Subcutaneous adipose tissue (tissue), 4 donors: ENCODE results near the gene ZNF580. TPM values are rescaled to one million over a fixed set of nuclear protein-coding genes. Genes with fewer than 3 reads are reported as not detected.

ENCODE experiments used
- total RNA-seq, 4 donors: library from RNA; depleted of rRNA; stranded (reverse); fragments of >200 nt; gene quantifications; one replicate each; pipeline ENCODE4 v1.1.0, GENCODE V29; 2016
- TF ChIP-seq, protein P1 (sequence below): fragments of 450-650 bp; IDR thresholded peaks from one replicate; pipeline ENCODE4 v1.5.1; 2016; ENCODE audit warnings: low read depth, mild to moderate bottlenecking, control low read depth, antibody characterized with exemption, moderate library complexity

Gene ZNF580
- total RNA-seq, 4 donors from 2014 or later: 5.9 to 35.4 (median 12.3) TPM

DNA sequence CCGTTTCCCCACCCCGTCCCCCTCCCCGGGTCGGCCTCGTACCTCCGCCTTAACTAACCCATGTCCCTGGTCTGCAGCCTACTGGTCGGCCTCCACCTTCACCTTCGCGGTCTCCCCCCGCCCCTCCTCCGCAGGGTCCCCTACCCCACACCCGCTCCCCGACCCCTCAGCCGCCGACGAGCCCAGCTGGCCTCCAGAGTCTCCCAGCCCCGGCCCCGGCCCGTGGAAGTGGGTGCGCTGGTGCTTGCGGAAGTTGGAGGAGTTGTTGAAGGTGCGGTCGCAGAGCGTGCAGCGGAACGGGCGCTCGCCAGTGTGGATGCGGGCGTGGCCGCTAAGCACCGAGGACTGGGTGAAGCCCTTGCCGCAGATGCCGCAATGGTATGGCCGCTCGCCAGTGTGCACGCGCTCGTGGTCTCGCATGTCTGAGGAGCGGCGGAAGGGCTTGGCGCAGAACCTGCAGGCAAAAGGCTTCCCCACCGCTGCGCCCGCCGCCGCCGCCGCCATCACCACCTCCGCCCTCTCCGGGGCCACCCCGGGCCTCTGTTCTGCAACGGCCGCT, 19.1 kb upstream of the ZNF580 start:
- TF ChIP-seq, protein P1, sequence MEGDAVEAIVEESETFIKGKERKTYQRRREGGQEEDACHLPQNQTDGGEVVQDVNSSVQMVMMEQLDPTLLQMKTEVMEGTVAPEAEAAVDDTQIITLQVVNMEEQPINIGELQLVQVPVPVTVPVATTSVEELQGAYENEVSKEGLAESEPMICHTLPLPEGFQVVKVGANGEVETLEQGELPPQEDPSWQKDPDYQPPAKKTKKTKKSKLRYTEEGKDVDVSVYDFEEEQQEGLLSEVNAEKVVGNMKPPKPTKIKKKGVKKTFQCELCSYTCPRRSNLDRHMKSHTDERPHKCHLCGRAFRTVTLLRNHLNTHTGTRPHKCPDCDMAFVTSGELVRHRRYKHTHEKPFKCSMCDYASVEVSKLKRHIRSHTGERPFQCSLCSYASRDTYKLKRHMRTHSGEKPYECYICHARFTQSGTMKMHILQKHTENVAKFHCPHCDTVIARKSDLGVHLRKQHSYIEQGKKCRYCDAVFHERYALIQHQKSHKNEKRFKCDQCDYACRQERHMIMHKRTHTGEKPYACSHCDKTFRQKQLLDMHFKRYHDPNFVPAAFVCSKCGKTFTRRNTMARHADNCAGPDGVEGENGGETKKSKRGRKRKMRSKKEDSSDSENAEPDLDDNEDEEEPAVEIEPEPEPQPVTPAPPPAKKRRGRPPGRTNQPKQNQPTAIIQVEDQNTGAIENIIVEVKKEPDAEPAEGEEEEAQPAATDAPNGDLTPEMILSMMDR: no peak

DNA sequence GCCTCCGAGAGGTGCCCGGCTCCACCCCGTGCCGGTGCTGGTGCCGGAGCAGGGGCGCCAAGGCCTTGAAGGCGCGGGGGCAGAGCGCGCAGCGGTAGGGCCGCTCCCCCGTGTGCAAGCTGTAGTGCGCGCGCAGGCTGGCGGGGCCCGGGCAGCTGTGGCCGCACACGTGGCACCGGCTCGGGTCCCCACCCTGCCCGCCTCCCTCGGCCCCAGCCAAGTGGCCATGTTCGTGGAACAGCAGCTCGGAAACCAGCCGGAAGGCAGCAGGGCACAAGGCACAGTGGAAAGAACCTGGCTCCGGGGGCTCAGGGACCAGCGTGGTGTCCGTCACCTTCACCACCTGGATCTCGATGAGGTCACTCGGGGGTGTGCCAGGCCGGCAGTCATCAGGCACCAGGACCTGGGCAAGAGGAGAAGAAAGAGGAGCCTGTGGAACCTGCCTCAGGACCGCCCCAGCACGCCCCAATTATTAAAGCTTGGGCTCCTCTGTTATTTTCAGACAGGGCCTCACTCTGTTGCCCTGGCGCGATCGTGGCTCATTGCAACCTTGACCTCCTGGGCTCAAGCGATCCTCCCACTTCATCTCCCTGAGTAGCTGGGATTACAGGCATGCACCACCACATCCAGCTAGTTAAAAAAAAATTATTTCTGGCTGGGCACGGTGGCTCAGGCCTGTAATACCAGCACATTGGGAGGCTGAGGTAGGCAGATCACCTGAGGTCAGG, 18.4 kb upstream of the ZNF580 start:
- TF ChIP-seq, protein P1: no peak

DNA sequence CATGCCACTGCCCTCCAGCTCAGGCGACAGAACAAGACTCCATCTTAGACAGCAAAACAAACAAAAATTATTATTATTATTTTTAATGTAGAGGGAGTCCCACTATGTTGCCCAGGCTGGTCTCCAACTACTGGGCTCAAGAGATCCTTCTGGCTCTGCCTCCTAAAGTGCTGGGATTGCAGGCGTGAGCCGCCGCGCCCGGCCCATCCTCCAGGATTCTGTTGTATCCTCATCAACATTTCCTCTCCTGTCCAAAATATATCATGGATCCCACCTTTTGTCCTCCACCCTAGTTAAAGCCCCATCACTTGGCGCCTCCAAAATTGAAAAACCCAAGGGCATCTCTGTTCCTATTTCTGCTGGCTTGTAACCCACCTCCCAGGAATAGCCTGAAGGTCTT, 17.7 kb upstream of the ZNF580 start:
- TF ChIP-seq, protein P1: no peak

DNA sequence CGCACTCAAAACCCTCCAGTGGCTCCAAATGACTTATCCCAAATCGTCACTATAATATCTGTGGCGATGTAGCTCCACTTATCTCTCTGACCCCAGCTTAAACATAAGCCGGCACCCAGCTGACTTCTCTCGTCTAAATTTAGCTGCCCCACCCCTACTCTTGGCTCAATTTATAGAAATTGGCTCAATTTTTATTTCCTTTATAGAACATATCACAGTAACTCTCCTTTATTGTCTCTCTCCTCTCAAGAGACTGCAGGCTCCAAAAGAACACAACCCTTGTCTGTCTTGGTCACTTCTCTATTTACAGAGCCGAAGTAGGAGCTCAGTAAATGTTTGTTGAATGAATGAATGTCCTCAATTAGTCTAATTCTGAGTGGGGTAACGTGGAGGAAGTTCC, 17.2 kb upstream of the ZNF580 start:
- TF ChIP-seq, protein P1: no peak

DNA sequence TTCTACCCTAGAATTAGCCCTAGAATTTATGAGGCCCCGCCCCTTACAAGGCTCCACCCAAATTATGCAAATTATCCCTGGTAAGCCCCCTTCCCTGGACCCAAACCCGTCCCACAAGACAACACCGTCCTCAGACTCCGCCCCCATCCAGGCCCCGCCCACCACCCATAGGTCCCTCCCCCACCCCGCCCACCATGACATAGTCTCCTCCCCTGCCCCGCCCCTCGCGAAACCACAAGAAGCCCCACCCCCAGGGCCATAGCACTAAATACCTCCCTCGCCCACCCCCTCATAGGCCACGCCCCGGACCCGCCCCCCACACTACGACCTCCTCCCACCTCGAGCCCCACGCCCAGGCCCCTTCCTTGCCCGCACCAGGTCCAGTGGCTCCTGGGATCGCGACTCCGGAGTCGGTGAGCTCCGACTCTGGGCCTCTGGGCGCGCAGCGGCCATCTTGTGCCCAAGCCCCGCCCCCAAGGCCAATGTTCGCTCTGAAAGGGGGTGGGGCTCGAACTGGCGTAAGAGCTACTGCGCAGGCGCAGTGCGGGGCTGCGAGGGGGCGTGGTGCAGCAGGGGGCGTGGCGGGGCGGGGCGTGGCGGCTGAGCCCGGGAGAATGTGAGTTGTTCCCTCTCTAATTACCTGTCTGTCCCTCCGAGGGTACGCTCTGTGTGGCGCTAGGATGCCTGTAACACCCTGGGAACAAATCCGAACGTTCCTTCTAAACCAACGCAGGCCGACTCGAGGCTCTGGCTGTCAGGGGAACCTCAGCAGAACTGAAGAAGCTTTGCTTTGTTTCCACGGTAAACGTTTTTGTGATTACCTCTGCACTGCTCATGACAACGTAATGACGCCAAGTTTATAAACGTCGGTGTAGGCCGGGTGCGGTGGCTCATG, 16.4 kb upstream of the ZNF580 start, which contains the start of gene ZNF784:
Gene ZNF784, minus strand, starts transcription at position 458 of the 895 bp plus-strand sequence. Its CDS starts 5 bp downstream, at position 453.
- TF ChIP-seq, protein P1: no peak

DNA sequence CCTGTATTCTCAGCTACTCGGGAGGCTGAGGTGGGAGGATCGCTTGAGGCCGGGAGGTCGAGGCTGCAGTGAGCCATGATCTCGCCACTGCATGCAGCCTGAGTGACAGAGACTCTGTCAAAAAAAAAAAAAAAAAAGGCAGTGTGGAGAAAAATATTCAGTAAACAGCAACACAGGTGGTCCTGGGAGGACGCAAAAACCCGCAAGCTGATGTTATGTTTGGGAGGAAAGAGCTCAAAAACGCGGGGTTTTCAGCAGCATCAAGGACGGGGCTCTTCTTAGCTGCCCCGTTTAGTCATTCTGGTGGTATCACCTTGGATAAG, 15.8 kb upstream of the ZNF580 start:
- TF ChIP-seq, protein P1: no peak

DNA sequence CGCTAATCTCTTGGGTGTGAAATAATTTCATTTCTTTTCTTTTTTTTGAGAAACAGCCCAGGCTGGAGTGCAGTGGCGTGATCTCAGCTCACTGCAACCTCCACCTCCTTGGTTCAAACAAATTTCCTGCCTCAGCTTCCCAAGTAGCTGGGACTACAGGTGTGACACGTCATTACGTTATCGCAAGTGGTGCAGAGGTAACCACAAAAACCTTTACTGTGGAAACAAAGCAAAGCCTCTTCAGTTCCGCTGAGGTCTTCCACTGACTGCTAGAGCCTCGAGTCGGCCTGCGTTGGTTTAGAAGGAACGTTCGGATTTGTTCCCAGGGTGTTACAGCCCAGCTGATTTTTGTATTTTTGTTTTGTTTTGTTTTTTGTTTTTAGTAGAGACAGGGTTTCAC, 14.5 kb upstream of the ZNF580 start:
- TF ChIP-seq, protein P1: no peak
